Transverse colon (tissue), 3 donors: ENCODE data around the gene WBP1L.

Source experiments
- CTCF ChIP-seq, 5 experiments: fragments of 200-600 bp in 3 of 5; fragments of 450-650 bp in 2 of 5; sonication (generic) in 3 of 5; IDR thresholded peaks; 1 replicate in 2 of 5; 2 replicates in 3 of 5; pipeline ENCODE4 v1.5.1; 2016 to 2017; ENCODE audit warnings: antibody characterized with exemption in 5 of 5, inconsistent platforms in 3 of 5, mild to moderate bottlenecking in 2 of 5, moderate library complexity in 1 of 5
- POLR2A ChIP-seq: fragments of 450-650 bp; IDR thresholded peaks from one replicate; pipeline ENCODE4 v1.6.1; 2016; ENCODE audit warnings: antibody characterized with exemption, mild to moderate bottlenecking, moderate library complexity

GRCh38 chr10:102704915-102705314, 38.8 kb upstream of the WBP1L start:
- TF ChIP-seq CTCF (IDR thresholded peaks at IDR 0.05) (no peak), POLR2A (no peak)
